ENCODE data around the gene ZSCAN21.

The ZSCAN21 gene

GRCh38 chr7:100038326-100038725 is 11.2 kb upstream of the ZSCAN21 start:
- in situ Hi-C loops (cut with HindIII; ENCODE audit: low sequenced_read_pairs): no loop called here
- DNase-seq (ENCODE audit: low read depth): no peak

GRCh38 chr7:100040575-100040974 is 9.0 kb upstream of the ZSCAN21 start:
- in situ Hi-C loops (cut with HindIII; ENCODE audit: low sequenced_read_pairs): no loop called here
- no peak for TF ChIP-seq CTCF (IDR thresholded peaks at IDR 0.05; ENCODE audit: low read depth, low read length, missing control alignments)
- H3K4me3 ChIP-seq (ENCODE audit: low read depth, low read length): no peak overlapping the region
- no peak for DNase-seq (ENCODE audit: low read depth)

More at GRCh38 chr7:100038326-100038725, 11.2 kb upstream of the ZSCAN21 start:
- H3K4me3 ChIP-seq (ENCODE audit: low read depth, low read length): no peak overlapping the region
- no peak for TF ChIP-seq CTCF (IDR thresholded peaks at IDR 0.05; ENCODE audit: low read depth, low read length, missing control alignments)

GRCh38 chr7:100044718-100045117 is 4.9 kb upstream of the ZSCAN21 start:
- no peak overlapping the region for H3K4me3 ChIP-seq (ENCODE audit: low read depth, low read length)
- no peak for DNase-seq (ENCODE audit: low read depth)
- TF ChIP-seq CTCF (IDR thresholded peaks at IDR 0.05; ENCODE audit: low read depth, low read length, missing control alignments): no peak
- in situ Hi-C loops (cut with HindIII; ENCODE audit: low sequenced_read_pairs): no loop called here

- in situ Hi-C loops (cut with HindIII; ENCODE audit: low sequenced_read_pairs): no loop called here
- DNase-seq (ENCODE audit: low read depth): no peak
- TF ChIP-seq CTCF (IDR thresholded peaks at IDR 0.05; ENCODE audit: low read depth, low read length, missing control alignments): no peak
- H3K4me3 ChIP-seq (ENCODE audit: low read depth, low read length): no peak overlapping the region
Measured at GRCh38 chr7:100048680-100049079, 894 bp upstream of the ZSCAN21 start.

GRCh38 chr7:100051611-100052010 is 2.0 kb downstream of the ZSCAN21 start:
- DNase-seq (ENCODE audit: low read depth): no peak
- no peak for TF ChIP-seq CTCF (IDR thresholded peaks at IDR 0.05; ENCODE audit: low read depth, low read length, missing control alignments)
- in situ Hi-C loops (cut with HindIII; ENCODE audit: low sequenced_read_pairs): no loop called here
- H3K4me3 ChIP-seq (ENCODE audit: low read depth, low read length): no peak overlapping the region

- in situ Hi-C loops (cut with HindIII; ENCODE audit: low sequenced_read_pairs): no loop called here
- peak; percentile 58 for DNase-seq (ENCODE audit: low read depth)
- no peak overlapping the region for H3K4me3 ChIP-seq (ENCODE audit: low read depth, low read length)
- peak; percentile 7 for TF ChIP-seq CTCF (IDR thresholded peaks at IDR 0.05; ENCODE audit: low read depth, low read length, missing control alignments)
Measured at GRCh38 chr7:100053215-100053614, 3.6 kb downstream of the ZSCAN21 start.

- no peak for DNase-seq (ENCODE audit: low read depth)
- H3K4me3 ChIP-seq (ENCODE audit: low read depth, low read length): no peak overlapping the region
- in situ Hi-C loops (cut with HindIII; ENCODE audit: low sequenced_read_pairs): no loop called here
- no peak for TF ChIP-seq CTCF (IDR thresholded peaks at IDR 0.05; ENCODE audit: low read depth, low read length, missing control alignments)
Measured at GRCh38 chr7:100057006-100057405, 7.4 kb downstream of the ZSCAN21 start.
